ENCODE measurements around the gene GASK1B. TPM values are rescaled to one million over a fixed set of nuclear protein-coding genes. Genes with fewer than 3 reads are reported as not detected.

The GASK1B gene
- total and polyA plus RNA-seq, 4 donors = 28.5 to 173 (median 89.0) TPM

- peaks cover 0 to 2% of the 10 kb centered on the region in 2 donors for H3K4me1 ChIP-seq (ENCODE audit: control insufficient read depth in 1 of 2, insufficient read depth in 2 of 2, low read length in 2 of 2)
- peak overlapping the region; percentile 39 to 55 for H3K27ac ChIP-seq (ENCODE audit: low read depth in 1 of 2, low read length in 2 of 2)
- WGBS, 2 donors = 84 to 86% methylated on average over 5 of the region's 5 CpGs
- H3K9me3 ChIP-seq (ENCODE audit: control insufficient read depth, low read length) = no peaks in the 10 kb centered on the region
- peaks cover 0 to 3% of the 10 kb centered on the region in 2 donors for H3K36me3 ChIP-seq (ENCODE audit: control insufficient read depth in 1 of 2, insufficient read depth in 2 of 2, low read length in 1 of 2)
- H3K4me3 ChIP-seq (ENCODE audit: low read length in 2 of 2) = no peak overlapping the region
- no peaks in the 10 kb centered on the region for H3K27me3 ChIP-seq (ENCODE audit: control insufficient read depth in 1 of 2, insufficient read depth in 2 of 2, low read length in 1 of 2)
- ATAC-seq (ENCODE audit: low FRiP score) = no peak
- intact Hi-C loops (cut with DNase I) = loop anchor here in 1 of 2 donors (5.0 kb wide), 1 partner anchor 37 kb away; the partner anchor contains the start of gene GASK1B
- no peak for DNase-seq
Measured at GRCh38 chr4:158208963-158209640, 36.3 kb upstream of the GASK1B start.

- H3K4me1 ChIP-seq (ENCODE audit: control insufficient read depth in 1 of 2, insufficient read depth in 2 of 2, low read length in 2 of 2) = no peaks in the 10 kb centered on the region
- no peak overlapping the region for H3K4me3 ChIP-seq (ENCODE audit: low read length in 2 of 2)
- H3K36me3 ChIP-seq (ENCODE audit: control insufficient read depth in 1 of 2, insufficient read depth in 2 of 2, low read length in 1 of 2) = peaks cover 0 to 3% of the 10 kb centered on the region in 2 donors
- H3K9me3 ChIP-seq (ENCODE audit: control insufficient read depth, low read length) = no peaks in the 10 kb centered on the region
- 96 to 98% methylated on average over 3 of the region's 3 CpGs for WGBS, 2 donors
- DNase-seq (no peak), ATAC-seq (ENCODE audit: low FRiP score) (no peak)
- H3K27me3 ChIP-seq (ENCODE audit: control insufficient read depth in 1 of 2, insufficient read depth in 2 of 2, low read length in 1 of 2) = no peaks in the 10 kb centered on the region
- no peak overlapping the region for H3K27ac ChIP-seq (ENCODE audit: low read depth in 1 of 2, low read length in 2 of 2)
- intact Hi-C loops (cut with DNase I) = no loop called here
Measured at GRCh38 chr4:158203929-158204328, 31.1 kb upstream of the GASK1B start.

DNA sequence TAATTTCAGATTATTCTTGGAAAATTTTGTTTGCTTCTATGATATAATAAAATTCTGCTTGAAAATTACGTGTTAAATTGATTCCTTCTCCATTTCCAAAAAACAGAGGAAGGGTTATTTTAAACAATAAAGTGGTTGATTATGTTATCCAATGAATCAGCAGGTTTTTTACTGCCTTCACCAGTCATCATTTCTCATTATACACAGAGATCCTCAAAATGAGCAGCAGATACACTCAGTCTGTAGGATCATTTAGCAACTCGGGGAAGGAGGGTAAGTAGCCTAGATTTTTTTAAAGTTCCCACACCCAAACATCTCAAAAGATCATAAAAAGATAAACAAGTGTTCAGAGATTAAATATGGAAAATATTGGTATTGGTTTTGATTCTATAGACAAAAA, 30.6 kb upstream of the GASK1B start:
- peaks cover 0 to 3% of the 10 kb centered on the region in 2 donors for H3K36me3 ChIP-seq (ENCODE audit: control insufficient read depth in 1 of 2, insufficient read depth in 2 of 2, low read length in 1 of 2)
- DNase-seq = no peak
- no peak overlapping the region for H3K4me3 ChIP-seq (ENCODE audit: low read length in 2 of 2)
- H3K27ac ChIP-seq (ENCODE audit: low read depth in 1 of 2, low read length in 2 of 2) = no peak overlapping the region
- 82 to 90% methylated on average over 2 of the region's 2 CpGs for WGBS, 2 donors
- ATAC-seq (ENCODE audit: low FRiP score) = no peak
- intact Hi-C loops (cut with DNase I) = no loop called here
- no peaks in the 10 kb centered on the region for H3K9me3 ChIP-seq (ENCODE audit: control insufficient read depth, low read length)
- no peaks in the 10 kb centered on the region for H3K27me3 ChIP-seq (ENCODE audit: control insufficient read depth in 1 of 2, insufficient read depth in 2 of 2, low read length in 1 of 2)
- H3K4me1 ChIP-seq (ENCODE audit: control insufficient read depth in 1 of 2, insufficient read depth in 2 of 2, low read length in 2 of 2) = peaks cover 0 to 2% of the 10 kb centered on the region in 2 donors

GRCh38 chr4:158202481-158202880, 29.7 kb upstream of the GASK1B start:
- Histone ChIP-seq H3K36me3 (ENCODE audit: control insufficient read depth in 1 of 2, insufficient read depth in 2 of 2, low read length in 1 of 2) (peaks cover 0 to 3% of the 10 kb centered on the region in 2 donors), H3K4me1 (ENCODE audit: control insufficient read depth in 1 of 2, insufficient read depth in 2 of 2, low read length in 2 of 2) (peaks cover 0 to 2% of the 10 kb centered on the region in 2 donors), H3K27ac (ENCODE audit: low read depth in 1 of 2, low read length in 2 of 2) (no peak overlapping the region), H3K4me3 (ENCODE audit: low read length in 2 of 2) (no peak overlapping the region), H3K9me3 (ENCODE audit: control insufficient read depth, low read length) (no peaks in the 10 kb centered on the region), H3K27me3 (ENCODE audit: control insufficient read depth in 1 of 2, insufficient read depth in 2 of 2, low read length in 1 of 2) (no peaks in the 10 kb centered on the region)
- DNase-seq (no peak), ATAC-seq (ENCODE audit: low FRiP score) (no peak)
- intact Hi-C loops (cut with DNase I) = no loop called here
- 3 to 8% methylated on average over 1 of the region's 1 CpG for WGBS, 2 donors

GRCh38 chr4:158201876-158202275, 29.1 kb upstream of the GASK1B start:
- DNase-seq (no peak), ATAC-seq (ENCODE audit: low FRiP score) (no peak)
- Histone ChIP-seq H3K36me3 (ENCODE audit: control insufficient read depth in 1 of 2, insufficient read depth in 2 of 2, low read length in 1 of 2) (peaks cover 0 to 3% of the 10 kb centered on the region in 2 donors), H3K4me1 (ENCODE audit: control insufficient read depth in 1 of 2, insufficient read depth in 2 of 2, low read length in 2 of 2) (peaks cover 0 to 2% of the 10 kb centered on the region in 2 donors), H3K9me3 (ENCODE audit: control insufficient read depth, low read length) (no peaks in the 10 kb centered on the region), H3K27me3 (ENCODE audit: control insufficient read depth in 1 of 2, insufficient read depth in 2 of 2, low read length in 1 of 2) (no peaks in the 10 kb centered on the region), H3K27ac (ENCODE audit: low read depth in 1 of 2, low read length in 2 of 2) (peak overlapping the region in 1 of 2 donors; percentile 3), H3K4me3 (ENCODE audit: low read length in 2 of 2) (no peak overlapping the region)
- intact Hi-C loops (cut with DNase I) = no loop called here

DNA sequence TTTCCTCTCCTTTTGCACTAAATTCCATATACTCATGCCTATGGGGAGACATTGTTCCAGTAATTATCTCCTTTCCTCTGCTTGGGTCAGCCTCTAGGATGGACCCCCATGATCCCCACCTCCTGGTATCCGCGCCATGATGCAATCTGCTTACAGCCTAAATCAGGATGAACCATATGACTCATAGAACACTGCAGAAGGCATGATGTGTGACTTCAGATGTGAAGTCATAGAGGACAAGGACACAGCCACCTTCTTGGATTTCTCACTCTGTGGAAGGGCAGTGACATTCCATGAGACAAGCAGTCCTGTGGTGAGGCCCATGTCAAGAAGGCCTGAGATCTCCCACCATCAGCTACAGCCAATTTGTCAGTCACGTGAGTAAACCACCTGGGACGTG, 28.5 kb upstream of the GASK1B start:
- Histone ChIP-seq H3K4me1 (ENCODE audit: control insufficient read depth in 1 of 2, insufficient read depth in 2 of 2, low read length in 2 of 2) (peaks cover 0 to 2% of the 10 kb centered on the region in 2 donors), H3K36me3 (ENCODE audit: control insufficient read depth in 1 of 2, insufficient read depth in 2 of 2, low read length in 1 of 2) (peaks cover 0 to 3% of the 10 kb centered on the region in 2 donors), H3K27ac (ENCODE audit: low read depth in 1 of 2, low read length in 2 of 2) (no peak overlapping the region), H3K27me3 (ENCODE audit: control insufficient read depth in 1 of 2, insufficient read depth in 2 of 2, low read length in 1 of 2) (no peaks in the 10 kb centered on the region), H3K4me3 (ENCODE audit: low read length in 2 of 2) (no peak overlapping the region), H3K9me3 (ENCODE audit: control insufficient read depth, low read length) (no peaks in the 10 kb centered on the region)
- 97 to 98% methylated on average over 4 of the region's 4 CpGs for WGBS, 2 donors
- no peak for ATAC-seq (ENCODE audit: low FRiP score)
- intact Hi-C loops (cut with DNase I) = no loop called here
- DNase-seq = no peak

DNA sequence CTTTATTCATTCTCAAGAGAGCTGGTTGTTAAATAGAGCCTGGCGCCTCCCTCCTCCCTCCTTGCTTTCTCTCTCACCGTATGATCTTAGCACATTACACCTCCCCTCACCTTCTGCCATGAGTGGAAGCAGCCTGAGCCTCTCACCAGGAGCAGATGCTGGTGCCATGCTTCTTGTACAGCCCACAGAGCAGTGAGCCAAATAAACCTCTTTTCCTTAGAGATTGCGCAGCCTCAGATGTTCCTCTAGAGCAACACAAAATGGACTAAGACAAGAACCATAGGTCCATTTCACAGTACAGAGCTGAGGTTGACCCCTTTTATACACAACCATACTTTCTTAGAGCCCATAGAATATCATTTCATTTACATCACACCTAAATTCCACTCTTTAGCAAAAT, 27.4 kb upstream of the GASK1B start:
- DNase-seq (no peak), ATAC-seq (ENCODE audit: low FRiP score) (no peak)
- Histone ChIP-seq H3K4me1 (ENCODE audit: control insufficient read depth in 1 of 2, insufficient read depth in 2 of 2, low read length in 2 of 2) (peaks cover 0 to 2% of the 10 kb centered on the region in 2 donors), H3K9me3 (ENCODE audit: control insufficient read depth, low read length) (no peaks in the 10 kb centered on the region), H3K27ac (ENCODE audit: low read depth in 1 of 2, low read length in 2 of 2) (no peak overlapping the region), H3K4me3 (ENCODE audit: low read length in 2 of 2) (no peak overlapping the region), H3K27me3 (ENCODE audit: control insufficient read depth in 1 of 2, insufficient read depth in 2 of 2, low read length in 1 of 2) (no peaks in the 10 kb centered on the region), H3K36me3 (ENCODE audit: control insufficient read depth in 1 of 2, insufficient read depth in 2 of 2, low read length in 1 of 2) (no peaks in the 10 kb centered on the region)
- intact Hi-C loops (cut with DNase I) = no loop called here
- WGBS, 2 donors = 84 to 92% methylated on average over 3 of the region's 3 CpGs

DNA sequence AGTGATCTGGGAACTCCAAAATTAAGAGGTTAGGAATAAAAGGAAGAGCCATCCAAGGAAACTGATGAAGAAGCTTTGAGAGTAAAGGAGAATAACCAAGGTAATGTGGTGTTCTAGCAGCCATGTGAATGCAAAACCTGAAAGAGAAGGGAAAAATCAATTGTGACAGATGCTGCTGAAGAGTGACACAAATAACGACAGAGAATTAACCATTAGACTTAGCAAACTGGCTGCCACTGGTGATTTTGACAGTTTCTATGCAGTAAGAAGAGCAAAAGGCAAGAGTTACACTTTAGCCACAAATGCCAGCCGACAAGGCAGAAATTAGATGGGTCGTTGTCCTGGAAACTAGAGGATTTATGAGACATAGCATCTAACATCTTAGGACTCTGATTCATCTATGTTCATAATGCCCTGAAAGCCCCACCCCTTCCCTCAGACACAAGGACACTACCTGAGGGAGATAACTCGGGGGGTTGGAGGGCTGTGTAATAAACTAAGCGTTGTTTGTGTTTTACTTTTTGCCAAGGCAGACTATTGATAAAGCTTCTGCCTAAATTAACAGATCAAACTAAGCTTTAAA, 24.5 kb upstream of the GASK1B start:
- Histone ChIP-seq H3K36me3 (ENCODE audit: control insufficient read depth in 1 of 2, insufficient read depth in 2 of 2, low read length in 1 of 2) (no peaks in the 10 kb centered on the region), H3K4me1 (ENCODE audit: control insufficient read depth in 1 of 2, insufficient read depth in 2 of 2, low read length in 2 of 2) (peaks cover 2 to 4% of the 10 kb centered on the region in 2 donors), H3K9me3 (ENCODE audit: control insufficient read depth, low read length) (no peaks in the 10 kb centered on the region), H3K4me3 (ENCODE audit: low read length in 2 of 2) (no peak overlapping the region), H3K27me3 (ENCODE audit: control insufficient read depth in 1 of 2, insufficient read depth in 2 of 2, low read length in 1 of 2) (no peaks in the 10 kb centered on the region), H3K27ac (ENCODE audit: low read depth in 1 of 2, low read length in 2 of 2) (no peak overlapping the region)
- DNase-seq (no peak), ATAC-seq (ENCODE audit: low FRiP score) (no peak)
- intact Hi-C loops (cut with DNase I) = no loop called here
- 93 to 96% methylated on average over 5 of the region's 5 CpGs for WGBS, 2 donors

- 92 to 100% methylated on average over 1 of the region's 1 CpG for WGBS, 2 donors
- no peaks in the 10 kb centered on the region for H3K36me3 ChIP-seq (ENCODE audit: control insufficient read depth in 1 of 2, insufficient read depth in 2 of 2, low read length in 1 of 2)
- DNase-seq (no peak), ATAC-seq (ENCODE audit: low FRiP score) (no peak)
- peak overlapping the region; percentile 36 to 84 for H3K27ac ChIP-seq (ENCODE audit: low read depth in 1 of 2, low read length in 2 of 2)
- H3K9me3 ChIP-seq (ENCODE audit: control insufficient read depth, low read length) = no peaks in the 10 kb centered on the region
- H3K4me1 ChIP-seq (ENCODE audit: control insufficient read depth in 1 of 2, insufficient read depth in 2 of 2, low read length in 2 of 2) = peaks cover 2 to 9% of the 10 kb centered on the region in 2 donors
- H3K4me3 ChIP-seq (ENCODE audit: low read length in 2 of 2) = no peak overlapping the region
- intact Hi-C loops (cut with DNase I) = no loop called here
- no peaks in the 10 kb centered on the region for H3K27me3 ChIP-seq (ENCODE audit: control insufficient read depth in 1 of 2, insufficient read depth in 2 of 2, low read length in 1 of 2)
Measured at GRCh38 chr4:158195297-158195696, 22.5 kb upstream of the GASK1B start.
